CD4-positive, alpha-beta T cell treated with Interleukin-2 at 100 ng/mL for 4 hours (primary cell): ENCODE measurements around the gene CALD1.

Experiments used
- DNase-seq: peaks from one replicate; pipeline ENCODE4 v3.0.0-alpha.2; 2020; ENCODE audit warnings: low spot score

Gene CALD1

GRCh38 chr7:135001390-135002165 is 222.1 kb downstream of the CALD1 start:
- DNase-seq, result no peak

GRCh38 chr7:135012229-135012628 is 232.8 kb downstream of the CALD1 start:
- DNase-seq, result no peak
